ENCODE data around the gene OPALIN.
A peak's percentile ranks its signal among the peaks of the same experiment; 100 is the strongest.

OPALIN gene

GRCh38 chr10:96358851-96359540 is at the start of gene OPALIN:
OPALIN (minus strand) TSS chr10:96359002; CDS start chr10:96358896, 106 bp downstream.
- no peak for DNase-seq

- no peak for DNase-seq
Observed at GRCh38 chr10:96408201-96408600, 49.4 kb upstream of the OPALIN start.

GRCh38 chr10:96407560-96408069 is 48.8 kb upstream of the OPALIN start:
- DNase-seq: no peak

GRCh38 chr10:96406091-96406490 is 47.3 kb upstream of the OPALIN start:
- DNase-seq: no peak

GRCh38 chr10:96402417-96403305 is 43.9 kb upstream of the OPALIN start:
- DNase-seq: no peak

GRCh38 chr10:96401036-96401435 is 42.2 kb upstream of the OPALIN start:
- DNase-seq: no peak

GRCh38 chr10:96400465-96400864 is 41.7 kb upstream of the OPALIN start:
- no peak for DNase-seq

GRCh38 chr10:96397902-96398301 is 39.1 kb upstream of the OPALIN start:
- no peak for DNase-seq

GRCh38 chr10:96395931-96396877 is 37.4 kb upstream of the OPALIN start:
- DNase-seq: peak; percentile 70

- no peak for DNase-seq
Observed at GRCh38 chr10:96390460-96390864, 31.7 kb upstream of the OPALIN start.

GRCh38 chr10:96389785-96390184 is 31.0 kb upstream of the OPALIN start:
- no peak for DNase-seq

- DNase-seq: no peak
Observed at GRCh38 chr10:96387601-96388000, 28.8 kb upstream of the OPALIN start.

GRCh38 chr10:96387161-96387560 is 28.4 kb upstream of the OPALIN start:
- no peak for DNase-seq

GRCh38 chr10:96384506-96384905 is 25.7 kb upstream of the OPALIN start:
- DNase-seq: no peak

- DNase-seq: no peak
Observed at GRCh38 chr10:96380821-96381220, 22.0 kb upstream of the OPALIN start.

GRCh38 chr10:96379758-96380157 is 21.0 kb upstream of the OPALIN start:
- DNase-seq: no peak

GRCh38 chr10:96378741-96379140 is 19.9 kb upstream of the OPALIN start:
- DNase-seq: no peak

GRCh38 chr10:96377816-96378294 is 19.1 kb upstream of the OPALIN start:
- DNase-seq: no peak

GRCh38 chr10:96376483-96376882 is 17.7 kb upstream of the OPALIN start:
- no peak for DNase-seq

- peak; percentile 87 for DNase-seq
Observed at GRCh38 chr10:96374985-96375830, 16.4 kb upstream of the OPALIN start.

GRCh38 chr10:96374639-96374984 is 15.8 kb upstream of the OPALIN start:
- no peak for DNase-seq

- DNase-seq: no peak
Observed at GRCh38 chr10:96374004-96374403, 15.2 kb upstream of the OPALIN start.
